ENCODE results near the gene TRIM66.
A peak's percentile ranks its signal among the peaks of the same experiment; 100 is the strongest.

Gene TRIM66

GRCh38 chr11:8682303-8683114 is at the start of gene TRIM66, which contains the start of gene RPL27A:
Gene TRIM66 (minus strand): TSS chr11:8682665. CDS start chr11:8672274, 10,391 bp downstream.
Gene RPL27A (plus strand): TSS chr11:8682792. CDS start chr11:8682814, 22 bp downstream.
- H3K4me2 ChIP-seq: peak within 1 kb of the TSS; percentile 92 to 99 (median 96)
- H4K20me1 ChIP-seq: peaks cover 22 to 44% (median 39%) of the 10 kb centered on the region in 11 experiments; a peak in 20 of 22 replicates
- H3K4me3 ChIP-seq: peak within 1 kb of the TSS; percentile 83 to 100 (median 92)
- no peaks in the 10 kb centered on the region for H3K27me3 ChIP-seq
- peak within 1 kb of the TSS; percentile 97 to 100 (median 99) for H3K27ac ChIP-seq
- no peaks in the 10 kb centered on the region for H3K9me3 ChIP-seq (replicated peaks in 1 of 11)
- H3K36me3 ChIP-seq: peaks cover 40 to 58% (median 43%) of the 10 kb centered on the region in 11 experiments
- TF ChIP-seq Cebpa-rat (IDR thresholded peaks at IDR 0.05): no peak
- peaks cover 39 to 46% (median 45%) of the 10 kb centered on the region in 10 experiments for H3K4me1 ChIP-seq
- H3K9ac ChIP-seq: peak within 1 kb of the TSS; percentile 97 to 100 (median 99)

GRCh38 chr11:8731647-8732323 is 49.3 kb upstream of the TRIM66 start:
- TF ChIP-seq Cebpa-rat (IDR thresholded peaks at IDR 0.05): no peak
- peak overlapping the region in 1 of 11 experiments; percentile 5; a peak in 1 of 22 replicates for H3K9ac ChIP-seq
- H3K36me3 ChIP-seq: no peaks in the 10 kb centered on the region
- no peak overlapping the region for H3K27ac ChIP-seq
- H3K4me3 ChIP-seq: no peak overlapping the region
- H3K27me3 ChIP-seq: peaks cover 0 to 17% (median 0%) of the 10 kb centered on the region in 11 experiments; a peak in 5 of 22 replicates
- H4K20me1 ChIP-seq: peaks cover 0 to 15% (median 0%) of the 10 kb centered on the region in 11 experiments; a peak in 7 of 22 replicates
- peaks cover 24 to 41% (median 35%) of the 10 kb centered on the region in 10 experiments for H3K4me1 ChIP-seq
- peak overlapping the region; percentile 70 to 87 (median 77) for H3K4me2 ChIP-seq
- no peaks in the 10 kb centered on the region for H3K9me3 ChIP-seq (replicated peaks in 1 of 11)

- TF ChIP-seq Cebpa-rat (IDR thresholded peaks at IDR 0.05): no peak
- Histone ChIP-seq H3K9me3 (replicated peaks in 1 of 11) (no peaks in the 10 kb centered on the region), H3K9ac (no peak overlapping the region), H3K27ac (no peak overlapping the region), H4K20me1 (peaks cover 0 to 15% (median 0%) of the 10 kb centered on the region in 11 experiments; a peak in 7 of 22 replicates), H3K36me3 (no peaks in the 10 kb centered on the region), H3K27me3 (peaks cover 0 to 12% (median 0%) of the 10 kb centered on the region in 11 experiments; a peak in 5 of 22 replicates), H3K4me3 (no peak overlapping the region), H3K4me1 (peaks cover 24 to 41% (median 35%) of the 10 kb centered on the region in 10 experiments), H3K4me2 (peak overlapping the region in 7 of 11 experiments; percentile 70 to 87 (median 80); a peak in 12 of 22 replicates)
These were observed 48.2 kb upstream of the TRIM66 start for GRCh38 chr11:8730697-8731020.

GRCh38 chr11:8729837-8730696 is 47.6 kb upstream of the TRIM66 start:
- Histone ChIP-seq H3K27me3 (peaks cover 0 to 12% (median 0%) of the 10 kb centered on the region in 11 experiments; a peak in 5 of 22 replicates), H3K27ac (no peak overlapping the region), H3K4me3 (no peak overlapping the region), H3K36me3 (no peaks in the 10 kb centered on the region), H3K4me2 (peak overlapping the region in 3 of 11 experiments; percentile 76 to 86 (median 80); a peak in 5 of 22 replicates), H3K4me1 (peaks cover 24 to 41% (median 35%) of the 10 kb centered on the region in 10 experiments), H3K9me3 (replicated peaks in 1 of 11) (no peaks in the 10 kb centered on the region), H4K20me1 (peaks cover 0 to 15% (median 0%) of the 10 kb centered on the region in 11 experiments; a peak in 7 of 22 replicates), H3K9ac (no peak overlapping the region)
- no peak for TF ChIP-seq Cebpa-rat (IDR thresholded peaks at IDR 0.05)

- Histone ChIP-seq H3K4me2 (no peak overlapping the region), H3K9ac (no peak overlapping the region), H3K27ac (no peak overlapping the region), H3K4me3 (no peak overlapping the region), H3K36me3 (no peaks in the 10 kb centered on the region), H4K20me1 (peaks cover 0 to 15% (median 0%) of the 10 kb centered on the region in 11 experiments; a peak in 7 of 22 replicates), H3K4me1 (peaks cover 24 to 43% (median 35%) of the 10 kb centered on the region in 10 experiments), H3K27me3 (peaks cover 0 to 12% (median 0%) of the 10 kb centered on the region in 11 experiments; a peak in 5 of 22 replicates), H3K9me3 (replicated peaks in 1 of 11) (no peaks in the 10 kb centered on the region)
- TF ChIP-seq Cebpa-rat (IDR thresholded peaks at IDR 0.05): no peak
These were observed 46.6 kb upstream of the TRIM66 start for GRCh38 chr11:8729067-8729466.

- no peaks in the 10 kb centered on the region for H3K36me3 ChIP-seq
- H3K4me2 ChIP-seq: no peak overlapping the region
- no peak overlapping the region for H3K4me3 ChIP-seq
These were observed 46.1 kb upstream of the TRIM66 start for GRCh38 chr11:8728563-8728962.

GRCh38 chr11:8726395-8726794 is 43.9 kb upstream of the TRIM66 start:
- no peak for TF ChIP-seq Cebpa-rat (IDR thresholded peaks at IDR 0.05)
- Histone ChIP-seq H4K20me1 (peaks cover 0 to 4% (median 0%) of the 10 kb centered on the region in 11 experiments; a peak in 3 of 22 replicates), H3K9ac (no peak overlapping the region), H3K4me1 (peaks cover 9 to 32% (median 22%) of the 10 kb centered on the region in 10 experiments), H3K27me3 (peaks cover 0 to 12% (median 0%) of the 10 kb centered on the region in 11 experiments; a peak in 5 of 22 replicates), H3K27ac (no peak overlapping the region), H3K36me3 (no peaks in the 10 kb centered on the region), H3K4me3 (no peak overlapping the region), H3K9me3 (replicated peaks in 1 of 11) (no peaks in the 10 kb centered on the region), H3K4me2 (no peak overlapping the region)

More at GRCh38 chr11:8728563-8728962, 46.1 kb upstream of the TRIM66 start:
- Histone ChIP-seq H4K20me1 (peaks cover 0 to 15% (median 0%) of the 10 kb centered on the region in 11 experiments; a peak in 7 of 22 replicates), H3K9me3 (replicated peaks in 1 of 11) (no peaks in the 10 kb centered on the region), H3K4me1 (peaks cover 21 to 38% (median 31%) of the 10 kb centered on the region in 10 experiments), H3K27ac (no peak overlapping the region), H3K27me3 (peaks cover 0 to 12% (median 0%) of the 10 kb centered on the region in 11 experiments; a peak in 5 of 22 replicates), H3K9ac (no peak overlapping the region)
- TF ChIP-seq Cebpa-rat (IDR thresholded peaks at IDR 0.05): no peak

GRCh38 chr11:8724682-8725081 is 42.2 kb upstream of the TRIM66 start:
- Histone ChIP-seq H3K36me3 (no peaks in the 10 kb centered on the region), H3K9me3 (replicated peaks in 1 of 11) (no peaks in the 10 kb centered on the region), H3K4me1 (peaks cover 11 to 21% (median 13%) of the 10 kb centered on the region in 10 experiments), H3K9ac (no peak overlapping the region), H3K4me2 (0 out of 22 replicates have a peak overlapping the region, but pooled peaks of 2 of the 11 experiments have one; percentile 7 to 19), H3K27ac (no peak overlapping the region), H4K20me1 (no peaks in the 10 kb centered on the region), H3K27me3 (peaks cover 0 to 12% (median 0%) of the 10 kb centered on the region in 11 experiments; a peak in 5 of 22 replicates), H3K4me3 (no peak overlapping the region)
- no peak for TF ChIP-seq Cebpa-rat (IDR thresholded peaks at IDR 0.05)

All from BLaER1 treated with 17β-estradiol and CSF1 and Interleukin-3, amounts not matched to agents 10 nM and 100 nM (cell line).